Activated CD4-positive, alpha-beta T cell treated with anti-CD3 and anti-CD28 coated beads, Interleukin-2, amount 10 ng/mL, durations not matched to agents 24 days and 14 days (primary cell): ENCODE results near the gene C16orf78. TPM values are rescaled to one million over a fixed set of nuclear protein-coding genes. Genes with fewer than 3 reads are reported as not detected.
A peak's percentile ranks its signal among the peaks of the same experiment; 100 is the strongest.

Experiments used
- DNase-seq: peaks from one replicate; pipeline ENCODE4 v3.0.0; 2022
- H3K27ac Mint-ChIP-seq: one replicate; pipeline ENCODE4 v1.8.0; 2022; ENCODE audit warnings: mild to moderate bottlenecking, mixed read lengths
- H3K27me3 Mint-ChIP-seq: one replicate; pipeline ENCODE4 v1.8.0; 2022; ENCODE audit warnings: mixed read lengths
- H3K36me3 Mint-ChIP-seq: one replicate; pipeline ENCODE4 v1.8.0; 2022; ENCODE audit warnings: low read depth, mild to moderate bottlenecking, mixed read lengths
- H3K4me1 Mint-ChIP-seq: one replicate; pipeline ENCODE4 v1.8.0; 2021; ENCODE audit warnings: mixed read lengths
- H3K4me3 Mint-ChIP-seq: one replicate; pipeline ENCODE4 v1.8.0; 2022; ENCODE audit warnings: mild to moderate bottlenecking, moderate library complexity, mixed read lengths
- H3K9me3 Mint-ChIP-seq: one replicate; pipeline ENCODE4 v1.8.0; 2021; ENCODE audit warnings: mixed read lengths
- intact Hi-C: fragments of 100-400 bp; cut with micrococcal nuclease; formaldehyde crosslinking; loops from one replicate; pipeline ENCODE4 v1.15.1; 2023
- total RNA-seq: library from RNA; stranded (reverse); gene quantifications from 2 replicates; pipeline ENCODE4 v1.2.3, GENCODE V29; 2022

The C16orf78 gene, protein sequence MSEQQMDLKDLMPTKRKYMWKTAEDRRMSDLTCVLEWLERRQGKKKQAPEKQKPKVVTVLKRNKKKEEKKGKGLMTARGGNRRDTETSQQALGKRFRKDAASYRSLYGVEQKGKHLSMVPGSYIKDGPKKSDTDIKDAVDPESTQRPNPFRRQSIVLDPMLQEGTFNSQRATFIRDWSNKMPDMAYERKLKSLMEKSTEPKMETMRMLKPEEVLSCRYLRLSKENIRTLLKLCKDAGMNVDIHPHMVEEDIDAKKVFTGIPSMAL
- not detected in 2 replicates for total RNA-seq

DNA sequence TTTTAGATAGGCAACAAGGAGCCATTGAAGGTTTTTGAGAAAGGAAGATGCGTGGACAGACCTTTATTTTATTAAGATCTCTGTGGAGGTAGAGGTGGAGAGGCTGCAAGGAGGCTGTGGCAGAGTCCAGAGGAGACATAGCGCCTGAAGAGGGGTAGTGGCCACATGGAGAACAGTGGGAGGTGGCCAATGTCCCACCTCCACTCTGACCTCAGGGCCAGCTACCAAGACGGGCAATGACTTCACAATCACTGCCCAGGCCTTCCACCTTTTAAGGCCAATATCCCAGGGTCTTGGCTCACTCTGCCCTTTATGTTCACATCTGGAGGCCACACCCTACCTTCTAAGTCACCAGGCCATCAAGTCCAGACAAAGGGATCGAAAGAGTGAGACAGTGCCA is at the start of gene C16orf78:
TSS of gene C16orf78 (plus strand) at position 301 of the 400 bp plus-strand sequence. CDS start 136 bp downstream, outside the sequence.
- Mint-ChIP-seq H3K4me3 (no peak within 1 kb of the TSS), H3K4me1 (no peaks in the 10 kb centered on the region), H3K36me3 (no peaks in the 10 kb centered on the region), H3K9me3 (no peaks in the 10 kb centered on the region), H3K27me3 (no peaks in the 10 kb centered on the region), H3K27ac (no peak within 1 kb of the TSS)
- DNase-seq: no peak
- intact Hi-C loops: no loop called here

DNA sequence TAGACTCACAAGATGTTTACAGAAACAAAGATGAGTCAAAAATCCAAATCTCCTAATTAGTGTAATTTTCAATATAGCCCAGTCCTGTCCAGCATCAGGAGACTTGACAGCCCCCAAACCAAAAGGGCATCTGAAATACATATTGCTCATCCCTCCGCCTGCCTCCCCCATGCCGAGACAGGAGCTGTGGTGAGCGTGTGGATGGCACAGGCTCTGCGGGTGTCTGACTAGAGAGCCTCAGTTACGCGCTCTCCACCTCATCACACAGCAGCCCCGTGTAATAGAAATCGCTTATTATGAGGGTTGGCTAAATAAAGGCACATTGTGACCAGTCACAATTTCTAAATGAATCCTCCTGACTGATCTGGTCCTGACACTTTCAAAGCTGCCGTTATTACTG is 48.9 kb upstream of the C16orf78 start:
- H3K4me1 Mint-ChIP-seq: no peaks in the 10 kb centered on the region

DNA sequence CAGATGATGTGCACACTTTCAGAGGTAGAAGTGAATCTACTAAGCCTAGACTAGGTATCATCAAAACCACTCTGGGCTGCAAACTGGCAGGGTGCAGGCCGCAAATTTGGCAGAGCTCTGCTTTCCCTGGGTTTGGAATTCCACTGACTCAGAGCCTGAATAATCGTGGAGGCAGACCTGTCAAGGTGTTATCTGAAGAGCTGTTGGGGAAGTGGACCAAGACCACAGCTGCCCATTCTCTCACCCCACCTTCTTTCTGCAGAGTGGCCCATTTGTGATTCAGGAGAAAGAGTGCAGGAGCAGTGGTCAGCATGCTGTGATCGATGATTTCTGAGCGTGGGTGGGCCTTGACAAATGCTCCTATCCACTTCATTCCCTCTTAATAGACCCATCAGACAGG is 46.1 kb upstream of the C16orf78 start:
- DNase-seq: peak; percentile 15
- Mint-ChIP-seq H3K27me3 (no peaks in the 10 kb centered on the region), H3K27ac (no peak overlapping the region), H3K4me1 (no peaks in the 10 kb centered on the region), H3K36me3 (no peaks in the 10 kb centered on the region), H3K9me3 (no peaks in the 10 kb centered on the region), H3K4me3 (no peak overlapping the region)
- intact Hi-C loops: no loop called here

More for the DNA sequence above, 48.9 kb upstream of the C16orf78 start:
- H3K27me3 Mint-ChIP-seq: peaks cover 3% of the 10 kb centered on the region
- H3K4me3 Mint-ChIP-seq: no peak overlapping the region
- peak; percentile 10 for DNase-seq
- no peaks in the 10 kb centered on the region for H3K36me3 Mint-ChIP-seq
- H3K27ac Mint-ChIP-seq: no peak overlapping the region
- H3K9me3 Mint-ChIP-seq: no peaks in the 10 kb centered on the region
- intact Hi-C loops: no loop called here

DNA sequence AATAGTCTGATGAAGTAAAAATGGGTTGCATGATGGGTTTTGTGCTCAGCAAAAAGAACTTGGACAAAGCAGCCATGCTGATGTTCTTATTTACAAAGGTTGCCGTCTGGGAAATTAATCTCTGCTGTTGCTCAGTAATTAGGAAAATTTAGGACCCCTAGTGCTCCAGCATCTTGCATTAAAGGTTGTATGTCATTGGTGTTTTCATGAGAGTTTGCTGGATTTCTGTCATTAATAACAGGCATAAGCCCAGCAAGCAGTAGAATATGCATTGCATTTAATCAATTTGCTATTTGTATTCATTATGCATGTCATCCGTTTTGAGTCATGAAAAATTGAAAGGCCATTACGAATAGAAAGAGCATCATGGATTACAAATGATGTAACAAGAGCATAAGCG is 45.3 kb upstream of the C16orf78 start:
- Mint-ChIP-seq H3K27me3 (no peaks in the 10 kb centered on the region), H3K4me1 (no peaks in the 10 kb centered on the region), H3K9me3 (no peaks in the 10 kb centered on the region), H3K36me3 (no peaks in the 10 kb centered on the region), H3K27ac (no peak overlapping the region), H3K4me3 (no peak overlapping the region)
- DNase-seq: no peak
- intact Hi-C loops: no loop called here

DNA sequence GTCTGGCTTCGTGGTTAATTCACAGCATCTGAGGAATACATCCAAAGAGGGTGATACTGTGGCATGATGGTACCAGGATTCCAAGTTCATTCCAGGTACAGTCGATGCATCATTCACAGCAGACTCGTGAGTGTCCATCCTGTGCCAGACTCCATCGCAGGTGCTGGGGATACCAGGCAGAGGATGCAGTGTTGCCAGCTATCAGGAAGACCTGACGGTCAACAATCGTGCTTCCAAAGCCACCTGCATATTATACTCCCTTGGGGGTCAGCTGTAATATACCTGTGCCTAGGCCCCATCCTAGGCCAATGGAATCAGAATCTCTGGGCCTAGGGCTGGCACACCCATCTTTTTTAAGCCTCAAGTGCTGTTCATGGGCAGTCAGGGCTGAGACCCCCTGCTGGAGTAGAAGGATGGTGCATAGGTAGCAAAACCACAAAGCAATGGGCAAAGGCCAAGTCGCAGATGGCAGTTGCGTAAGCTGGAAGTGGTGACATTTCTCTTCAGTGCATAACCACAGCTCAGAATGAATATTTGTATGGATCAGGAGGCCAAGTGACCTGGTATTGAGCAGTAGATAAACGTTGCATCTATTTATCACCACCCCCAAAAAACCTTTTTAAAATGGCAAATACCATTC is 42.9 kb upstream of the C16orf78 start:
- intact Hi-C loops: no loop called here
- no peaks in the 10 kb centered on the region for H3K4me1 Mint-ChIP-seq
- H3K27ac Mint-ChIP-seq: no peak overlapping the region
- no peaks in the 10 kb centered on the region for H3K36me3 Mint-ChIP-seq
- peak; percentile 45 for DNase-seq
- no peak overlapping the region for H3K4me3 Mint-ChIP-seq
- no peaks in the 10 kb centered on the region for H3K27me3 Mint-ChIP-seq
- H3K9me3 Mint-ChIP-seq: no peaks in the 10 kb centered on the region

DNA sequence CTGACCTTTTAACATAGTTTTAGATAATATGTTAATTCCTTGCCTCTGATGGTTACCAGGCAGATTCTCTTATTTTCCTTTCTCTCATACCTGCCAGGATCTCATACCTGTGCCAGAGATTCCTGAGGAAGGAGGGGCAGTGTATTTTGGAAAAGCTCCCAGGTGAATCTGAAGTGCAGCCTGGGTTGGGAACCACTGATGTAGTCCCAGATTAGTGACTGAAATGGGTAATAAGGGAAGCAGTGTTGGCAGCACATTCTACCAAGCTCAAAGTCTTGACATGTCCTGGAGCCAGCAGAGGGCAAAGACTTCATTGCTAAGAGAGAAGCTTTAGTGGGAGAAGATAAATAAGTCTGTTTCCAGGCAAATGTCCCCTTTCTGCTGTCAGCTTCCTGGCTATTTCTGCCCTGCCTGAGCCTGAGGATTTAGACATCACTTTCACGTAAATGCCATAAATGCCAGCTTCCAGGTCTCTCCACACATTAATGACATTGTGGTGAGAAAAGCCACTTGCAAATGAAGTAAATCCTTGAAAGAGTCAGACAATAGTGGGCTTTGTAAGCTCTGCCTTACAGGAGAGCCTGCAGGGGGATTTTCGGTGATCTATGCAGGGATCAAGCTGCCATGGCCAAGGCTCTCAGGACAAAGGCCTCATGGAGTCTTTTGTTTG is 40.9 kb upstream of the C16orf78 start:
- Mint-ChIP-seq H3K27me3 (no peaks in the 10 kb centered on the region), H3K27ac (no peak overlapping the region), H3K9me3 (no peaks in the 10 kb centered on the region), H3K4me3 (no peak overlapping the region), H3K36me3 (no peaks in the 10 kb centered on the region), H3K4me1 (no peaks in the 10 kb centered on the region)
- DNase-seq: peak; percentile 6
- intact Hi-C loops: no loop called here

DNA sequence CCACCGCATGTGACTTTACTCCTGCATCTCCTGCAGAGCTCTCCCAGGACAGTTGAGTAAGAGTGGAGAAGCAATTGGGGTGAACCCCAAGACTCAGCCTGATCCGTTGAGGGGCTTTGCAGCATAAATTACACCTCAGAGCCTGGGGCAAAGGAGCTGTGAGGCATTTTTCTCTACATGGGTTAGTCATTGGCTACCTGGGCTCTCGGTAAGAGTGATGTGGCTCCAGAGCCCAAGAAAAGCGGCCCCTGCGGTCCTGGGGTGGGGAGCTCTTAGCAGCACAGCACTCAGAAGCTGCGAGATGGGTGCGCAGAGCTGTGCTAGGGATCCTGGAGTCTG is 40.4 kb upstream of the C16orf78 start:
- no peak overlapping the region for H3K4me3 Mint-ChIP-seq
- DNase-seq: peak; percentile 48
- intact Hi-C loops: no loop called here
- H3K27ac Mint-ChIP-seq: no peak overlapping the region
- H3K36me3 Mint-ChIP-seq: no peaks in the 10 kb centered on the region
- H3K9me3 Mint-ChIP-seq: no peaks in the 10 kb centered on the region
- no peaks in the 10 kb centered on the region for H3K27me3 Mint-ChIP-seq
- H3K4me1 Mint-ChIP-seq: no peaks in the 10 kb centered on the region

DNA sequence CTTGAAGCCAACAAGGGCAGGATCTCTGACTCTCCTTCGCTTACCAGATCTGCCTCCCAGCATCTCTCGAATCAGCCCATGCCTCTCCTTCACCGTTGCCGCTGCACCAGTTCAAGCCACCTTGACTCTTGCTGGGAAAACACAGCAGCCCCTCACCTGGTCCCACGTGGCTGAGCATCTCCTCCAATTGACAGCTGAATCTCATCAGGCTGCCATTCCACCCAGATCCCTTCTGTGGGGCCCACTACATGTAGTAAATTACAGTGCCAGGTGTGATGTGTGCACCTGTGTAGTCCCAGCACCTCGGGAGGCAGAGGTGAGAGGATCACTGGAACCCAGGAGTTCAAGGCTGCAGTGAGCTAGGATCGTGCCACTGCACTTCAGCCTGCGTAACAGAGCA is 37.8 kb upstream of the C16orf78 start:
- intact Hi-C loops: no loop called here
- H3K36me3 Mint-ChIP-seq: no peaks in the 10 kb centered on the region
- H3K9me3 Mint-ChIP-seq: no peaks in the 10 kb centered on the region
- H3K27me3 Mint-ChIP-seq: no peaks in the 10 kb centered on the region
- H3K27ac Mint-ChIP-seq: no peak overlapping the region
- no peaks in the 10 kb centered on the region for H3K4me1 Mint-ChIP-seq
- DNase-seq: no peak
- no peak overlapping the region for H3K4me3 Mint-ChIP-seq

DNA sequence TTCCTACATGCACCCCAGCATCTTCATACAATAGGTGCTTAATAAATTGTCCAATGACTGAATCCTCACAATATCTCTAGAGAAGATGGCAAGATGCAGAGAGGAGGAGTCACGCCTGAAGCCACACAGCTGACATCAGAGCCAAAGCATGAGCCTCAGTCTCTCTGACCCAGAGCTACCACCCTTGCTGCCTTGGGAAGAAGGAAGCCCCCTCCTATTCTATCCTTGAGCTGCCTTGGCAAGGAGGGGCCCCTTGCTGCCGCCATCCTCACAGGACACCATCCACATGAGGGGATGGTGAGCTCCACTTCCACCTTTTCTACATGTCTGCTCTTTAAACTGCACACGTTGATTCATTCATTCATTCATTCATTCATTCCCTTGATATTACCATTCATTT is 37.0 kb upstream of the C16orf78 start:
- no peaks in the 10 kb centered on the region for H3K27me3 Mint-ChIP-seq
- intact Hi-C loops: no loop called here
- no peaks in the 10 kb centered on the region for H3K9me3 Mint-ChIP-seq
- H3K36me3 Mint-ChIP-seq: no peaks in the 10 kb centered on the region
- H3K4me1 Mint-ChIP-seq: no peaks in the 10 kb centered on the region
- H3K4me3 Mint-ChIP-seq: no peak overlapping the region
- DNase-seq: no peak
- H3K27ac Mint-ChIP-seq: no peak overlapping the region

DNA sequence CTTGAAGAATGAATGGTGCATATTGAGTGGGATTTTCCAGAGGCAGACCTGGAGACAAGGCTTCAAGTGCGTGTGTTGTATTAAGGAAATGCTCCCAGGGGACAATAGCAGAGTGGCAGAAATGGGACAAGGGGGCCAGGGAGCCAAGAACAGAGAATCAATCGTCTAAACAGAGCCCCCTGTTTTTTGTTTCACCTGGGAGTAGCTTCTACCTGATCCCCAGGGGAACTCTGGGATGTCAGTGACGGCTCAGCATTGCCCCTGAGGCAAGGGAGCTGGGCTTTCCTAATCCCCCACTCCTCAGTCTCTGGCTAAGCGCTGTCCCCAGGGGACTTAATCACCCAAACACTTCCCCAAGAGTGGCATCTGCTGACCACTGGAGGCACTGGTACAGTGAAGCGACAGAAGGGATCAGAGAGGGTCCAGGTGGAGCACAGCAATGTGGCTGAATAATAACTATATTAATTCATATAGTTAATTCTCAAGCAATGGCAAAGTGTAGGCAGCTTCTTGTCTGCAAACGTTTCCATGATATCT is 35.7 kb upstream of the C16orf78 start:
- H3K4me3 Mint-ChIP-seq: no peak overlapping the region
- H3K27ac Mint-ChIP-seq: no peak overlapping the region
- no peaks in the 10 kb centered on the region for H3K4me1 Mint-ChIP-seq
- no peak for DNase-seq
- H3K27me3 Mint-ChIP-seq: no peaks in the 10 kb centered on the region
- intact Hi-C loops: no loop called here
- H3K9me3 Mint-ChIP-seq: no peaks in the 10 kb centered on the region
- H3K36me3 Mint-ChIP-seq: no peaks in the 10 kb centered on the region

DNA sequence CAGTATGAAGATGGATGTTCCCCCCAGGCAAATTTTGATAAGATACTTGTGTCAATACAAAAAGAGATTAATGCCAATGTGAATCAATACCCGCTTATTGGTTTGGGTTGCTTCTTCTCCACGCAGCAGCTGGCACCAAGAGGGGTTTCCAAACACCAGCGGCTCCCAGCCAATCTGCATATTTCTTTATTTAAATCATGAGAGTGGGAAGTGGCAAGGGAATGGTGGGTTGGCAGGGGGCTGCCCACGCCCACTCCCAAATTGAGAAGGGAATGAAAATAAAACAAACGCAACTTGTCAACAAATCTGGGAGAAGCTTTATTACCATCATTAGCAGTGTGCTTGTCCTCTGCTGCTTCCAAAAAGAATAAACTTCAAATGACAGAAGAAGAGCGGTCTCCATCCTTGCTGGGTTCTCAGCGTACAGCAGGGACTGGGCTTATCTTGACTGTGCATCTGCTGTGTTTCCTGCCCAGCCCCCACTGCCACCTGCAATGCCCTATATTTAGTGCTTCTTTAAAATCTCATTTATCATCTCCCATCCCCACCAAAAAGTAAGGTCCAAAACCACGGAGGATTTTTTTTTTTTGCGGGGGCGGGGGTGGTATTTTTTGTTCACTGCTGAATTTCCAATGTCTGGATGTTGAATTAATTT is 34.9 kb upstream of the C16orf78 start:
- Mint-ChIP-seq H3K4me3 (no peak overlapping the region), H3K4me1 (no peaks in the 10 kb centered on the region), H3K9me3 (no peaks in the 10 kb centered on the region), H3K36me3 (no peaks in the 10 kb centered on the region), H3K27ac (no peak overlapping the region), H3K27me3 (no peaks in the 10 kb centered on the region)
- DNase-seq: no peak
- intact Hi-C loops: no loop called here

DNA sequence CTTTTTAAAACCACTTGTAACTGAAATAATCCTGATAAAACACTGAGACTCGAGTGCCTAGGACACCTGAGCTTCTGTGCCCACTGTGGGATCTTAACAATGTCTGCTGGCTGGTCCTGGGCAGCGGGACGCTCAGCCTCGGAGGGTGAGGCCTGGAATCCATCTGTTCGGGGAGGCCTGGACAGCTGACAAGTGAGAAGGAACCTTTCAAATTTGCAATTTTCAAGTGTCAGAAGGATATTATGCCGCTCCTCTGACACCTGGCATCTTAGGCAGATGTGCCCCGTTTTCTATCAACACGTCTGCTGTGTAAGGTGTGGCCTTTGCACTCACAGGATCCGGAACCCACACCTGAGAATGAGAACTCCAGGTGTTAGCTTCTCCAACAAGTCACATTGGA is 33.1 kb upstream of the C16orf78 start:
- Mint-ChIP-seq H3K36me3 (no peaks in the 10 kb centered on the region), H3K27me3 (no peaks in the 10 kb centered on the region), H3K4me1 (no peaks in the 10 kb centered on the region), H3K27ac (no peak overlapping the region), H3K4me3 (no peak overlapping the region), H3K9me3 (no peaks in the 10 kb centered on the region)
- DNase-seq: no peak
- intact Hi-C loops: no loop called here

DNA sequence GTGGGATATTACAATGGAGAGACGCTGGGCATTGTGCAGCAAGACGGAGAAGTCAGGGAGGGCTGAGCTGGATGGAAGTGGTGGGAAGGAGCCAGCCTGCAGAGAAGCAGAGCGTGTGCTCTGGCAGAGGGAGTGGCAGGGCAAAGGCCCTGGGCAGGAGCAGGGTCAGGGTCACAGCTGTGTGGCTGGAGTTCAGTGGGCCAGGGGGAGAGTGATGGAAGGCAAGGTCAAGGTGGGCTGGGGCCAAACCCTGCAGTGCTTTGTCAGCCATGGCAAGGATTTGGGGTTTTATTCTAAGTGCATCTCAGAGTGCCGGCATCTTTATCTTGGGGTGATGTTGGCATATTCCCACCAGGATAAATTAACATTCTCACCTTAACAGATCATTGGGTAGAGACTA is 31.9 kb upstream of the C16orf78 start:
- Mint-ChIP-seq H3K4me3 (no peak overlapping the region), H3K36me3 (no peaks in the 10 kb centered on the region), H3K27me3 (no peaks in the 10 kb centered on the region), H3K9me3 (no peaks in the 10 kb centered on the region), H3K27ac (no peak overlapping the region), H3K4me1 (no peaks in the 10 kb centered on the region)
- no peak for DNase-seq
- intact Hi-C loops: no loop called here
